Osteoblast (primary cell): ENCODE results near the gene HYAL2. TPM values are rescaled to one million over a fixed set of nuclear protein-coding genes. Genes with fewer than 3 reads are reported as not detected.
"Not testable (repeated sequence)": the region's sequence is repeated elsewhere in the genome, so short reads cannot be mapped to it uniquely, and the experiment has no call there.

Experiments used
- DNase-seq: peaks from one replicate; pipeline ENCODE4 v3.0.0; 2011; ENCODE audit warnings: low spot score, mixed read lengths; ENCODE audit not compliant: insufficient read length; ENCODE audit errors: missing footprints
- H2AFZ ChIP-seq: 2 replicates; pipeline ENCODE4 v1.6.0; 2011; ENCODE audit warnings: mild to moderate bottlenecking, low read length
- H3K27ac ChIP-seq: 2 replicates; pipeline ENCODE4 v1.5.1; 2011; ENCODE audit warnings: mild to moderate bottlenecking, low read depth, low read length, moderate library complexity
- H3K27me3 ChIP-seq: 2 replicates; pipeline ENCODE4 v1.6.0; 2012; ENCODE audit warnings: mild to moderate bottlenecking, control low read depth, inconsistent platforms, low read length, moderate library complexity; ENCODE audit not compliant: insufficient read depth
- H3K36me3 ChIP-seq: 2 replicates; pipeline ENCODE4 v1.5.1; 2011; ENCODE audit warnings: mild to moderate bottlenecking, low read length, control low read depth, moderate library complexity; ENCODE audit not compliant: insufficient read depth
- H3K4me1 ChIP-seq: 2 replicates; pipeline ENCODE4 v1.5.1; 2011; ENCODE audit warnings: mild to moderate bottlenecking, low read length, control low read depth, moderate library complexity; ENCODE audit not compliant: insufficient read depth
- H3K4me2 ChIP-seq: 2 replicates; pipeline ENCODE4 v1.6.0; 2011; ENCODE audit warnings: mild to moderate bottlenecking, low read length; ENCODE audit not compliant: insufficient read depth
- H3K4me3 ChIP-seq: fragments of 200-600 bp; sonication (generic); 3 replicates; pipeline ENCODE4 v1.5.1; 2012; ENCODE audit warnings: mild to moderate bottlenecking, low read length, inconsistent platforms; ENCODE audit not compliant: insufficient read depth
- H3K79me2 ChIP-seq: 2 replicates; pipeline ENCODE4 v1.6.0; 2012; ENCODE audit warnings: mild to moderate bottlenecking, low read length, control low read depth, inconsistent platforms; ENCODE audit not compliant: insufficient read depth
- H3K9me3 ChIP-seq: 2 replicates; pipeline ENCODE4 v1.5.1; 2011; ENCODE audit warnings: low read depth, low read length, control low read depth
- H4K20me1 ChIP-seq: 2 replicates; pipeline ENCODE4 v1.6.0; 2012; ENCODE audit warnings: mild to moderate bottlenecking, low read length, control low read depth; ENCODE audit not compliant: insufficient read depth
- total RNA-seq: library from RNA; depleted of rRNA; stranded (reverse); fragments of >200 nt; gene quantifications from 2 replicates; pipeline ENCODE4 v1.2.3, GENCODE V29; 2012
- TF ChIP-seq, protein P1 (sequence below): IDR thresholded peaks from 2 replicates; pipeline ENCODE4 v1.5.1; 2011; ENCODE audit warnings: mild to moderate bottlenecking, low read depth, low read length, moderate library complexity; ENCODE audit errors: extremely low read depth

Gene HYAL2
- total RNA-seq, 1 donor, result 32.9 TPM

DNA sequence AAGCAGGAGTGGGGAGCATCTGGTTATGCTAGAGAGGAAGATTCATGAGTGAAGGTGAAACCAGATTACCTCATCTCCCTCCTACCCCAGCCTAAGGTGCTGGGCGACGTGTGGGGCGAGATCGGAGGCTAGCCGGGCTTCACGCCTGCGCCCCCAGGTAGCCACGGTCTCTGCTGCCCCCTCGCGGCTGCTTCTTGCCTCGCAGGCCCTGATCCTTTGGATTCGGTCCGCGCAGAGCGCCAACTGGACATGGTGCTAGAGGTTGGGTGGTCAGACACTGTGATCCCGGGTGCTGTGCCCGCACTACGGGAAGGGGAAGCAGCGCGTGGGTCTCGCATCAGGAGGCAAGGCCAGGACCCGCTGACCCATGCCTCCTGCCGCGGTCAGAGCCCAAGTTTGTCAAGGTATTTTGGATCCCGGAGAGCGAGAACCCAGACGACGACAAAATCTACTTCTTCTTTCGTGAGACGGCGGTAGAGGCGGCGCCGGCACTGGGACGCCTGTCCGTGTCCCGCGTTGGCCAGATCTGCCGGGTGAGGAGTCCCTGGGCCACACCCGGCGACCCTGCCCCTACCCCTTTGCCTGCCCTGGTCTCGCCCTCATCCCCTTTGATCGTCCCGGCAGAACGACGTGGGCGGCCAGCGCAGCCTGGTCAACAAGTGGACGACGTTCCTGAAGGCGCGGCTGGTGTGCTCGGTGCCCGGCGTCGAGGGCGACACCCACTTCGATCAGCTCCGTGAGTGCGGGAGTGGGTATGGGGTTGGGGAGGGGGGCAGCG, 49.4 kb downstream of the HYAL2 start:
- H3K4me3 ChIP-seq, result peak overlapping the region; percentile 67
- H4K20me1 ChIP-seq, result no peaks in the 10 kb centered on the region

GRCh38 chr3:50272538-50272910, 50.0 kb downstream of the HYAL2 start:
- not testable (repeated sequence) for H3K9me3 ChIP-seq, H3K27ac ChIP-seq, H2AFZ ChIP-seq, DNase-seq, H3K79me2 ChIP-seq, H4K20me1 ChIP-seq, H3K4me3 ChIP-seq, H3K36me3 ChIP-seq, H3K27me3 ChIP-seq
- H3K4me1 ChIP-seq, result peaks cover 32% of the 10 kb centered on the region
- peak overlapping the region; percentile 90 for H3K4me2 ChIP-seq

More for the DNA sequence above, 49.4 kb downstream of the HYAL2 start:
- DNase-seq, result peak; percentile 99
- H3K27ac ChIP-seq, result no peak overlapping the region
- H3K9me3 ChIP-seq, result no peaks in the 10 kb centered on the region
- peak overlapping the region; percentile 81 for H2AFZ ChIP-seq
- no peaks in the 10 kb centered on the region for H3K27me3 ChIP-seq
- TF ChIP-seq, protein P1, sequence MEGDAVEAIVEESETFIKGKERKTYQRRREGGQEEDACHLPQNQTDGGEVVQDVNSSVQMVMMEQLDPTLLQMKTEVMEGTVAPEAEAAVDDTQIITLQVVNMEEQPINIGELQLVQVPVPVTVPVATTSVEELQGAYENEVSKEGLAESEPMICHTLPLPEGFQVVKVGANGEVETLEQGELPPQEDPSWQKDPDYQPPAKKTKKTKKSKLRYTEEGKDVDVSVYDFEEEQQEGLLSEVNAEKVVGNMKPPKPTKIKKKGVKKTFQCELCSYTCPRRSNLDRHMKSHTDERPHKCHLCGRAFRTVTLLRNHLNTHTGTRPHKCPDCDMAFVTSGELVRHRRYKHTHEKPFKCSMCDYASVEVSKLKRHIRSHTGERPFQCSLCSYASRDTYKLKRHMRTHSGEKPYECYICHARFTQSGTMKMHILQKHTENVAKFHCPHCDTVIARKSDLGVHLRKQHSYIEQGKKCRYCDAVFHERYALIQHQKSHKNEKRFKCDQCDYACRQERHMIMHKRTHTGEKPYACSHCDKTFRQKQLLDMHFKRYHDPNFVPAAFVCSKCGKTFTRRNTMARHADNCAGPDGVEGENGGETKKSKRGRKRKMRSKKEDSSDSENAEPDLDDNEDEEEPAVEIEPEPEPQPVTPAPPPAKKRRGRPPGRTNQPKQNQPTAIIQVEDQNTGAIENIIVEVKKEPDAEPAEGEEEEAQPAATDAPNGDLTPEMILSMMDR, result peak; percentile 92
- H3K4me1 ChIP-seq, result peaks cover 27% of the 10 kb centered on the region
- peak overlapping the region; percentile 90 for H3K4me2 ChIP-seq
- H3K36me3 ChIP-seq, result no peaks in the 10 kb centered on the region
- no peaks in the 10 kb centered on the region for H3K79me2 ChIP-seq

DNA sequence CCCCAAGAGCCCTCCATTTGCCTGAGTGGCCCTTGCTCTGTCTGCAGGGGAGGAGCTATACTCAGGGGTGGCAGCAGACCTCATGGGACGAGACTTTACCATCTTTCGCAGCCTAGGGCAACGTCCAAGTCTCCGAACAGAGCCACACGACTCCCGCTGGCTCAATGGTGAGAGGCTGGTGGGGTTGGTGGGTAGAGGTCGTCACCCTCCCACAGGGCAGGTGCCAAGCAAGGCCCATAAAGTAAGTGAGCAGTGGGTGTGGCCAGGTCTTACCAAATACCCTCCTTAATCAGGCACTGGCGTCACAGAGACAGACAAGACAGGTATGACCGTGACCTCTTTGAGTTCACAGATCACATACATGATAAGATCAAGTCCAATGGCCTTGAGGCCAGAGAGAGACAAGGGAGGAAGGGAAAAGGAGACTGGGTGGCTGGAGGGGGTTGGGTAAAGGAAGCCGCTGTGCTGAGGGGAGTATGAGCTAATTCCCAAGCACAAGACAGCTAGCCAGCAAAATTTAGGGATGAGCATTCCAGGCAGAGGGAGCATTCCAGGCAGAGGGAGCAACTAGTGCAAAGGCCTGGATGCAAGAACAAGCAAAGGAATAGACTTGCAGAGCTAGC, 51.1 kb downstream of the HYAL2 start:
- Histone ChIP-seq H3K27ac (no peak overlapping the region), H3K9me3 (no peaks in the 10 kb centered on the region), H4K20me1 (no peaks in the 10 kb centered on the region), H3K36me3 (no peaks in the 10 kb centered on the region), H3K4me3 (no peak overlapping the region), H3K79me2 (no peaks in the 10 kb centered on the region), H2AFZ (no peak overlapping the region), H3K27me3 (no peaks in the 10 kb centered on the region), H3K4me1 (peaks cover 32% of the 10 kb centered on the region), H3K4me2 (no peak overlapping the region)
- DNase-seq, result no peak
- TF ChIP-seq, protein P1, result no peak

- H3K79me2 ChIP-seq, result no peaks in the 10 kb centered on the region
- no peak overlapping the region for H2AFZ ChIP-seq
- H4K20me1 ChIP-seq, result no peaks in the 10 kb centered on the region
- peak overlapping the region; percentile 67 for H3K4me2 ChIP-seq
- H3K27ac ChIP-seq, result peak overlapping the region; percentile 10
- no peaks in the 10 kb centered on the region for H3K27me3 ChIP-seq
- H3K4me3 ChIP-seq, result peak overlapping the region; percentile 59
- H3K9me3 ChIP-seq, result no peaks in the 10 kb centered on the region
- TF ChIP-seq, protein P1, result no peak
- DNase-seq, result no peak
- peaks cover 32% of the 10 kb centered on the region for H3K4me1 ChIP-seq
- no peaks in the 10 kb centered on the region for H3K36me3 ChIP-seq
These were observed 51.9 kb downstream of the HYAL2 start for GRCh38 chr3:50270422-50271224.
